ENCODE results near the gene IFNLR1. TPM values are rescaled to one million over a fixed set of nuclear protein-coding genes. Genes with fewer than 3 reads are reported as not detected.

IFNLR1 gene
- total RNA-seq, 1 donor from 2014 or later, result 11.1 TPM

GRCh38 chr1:24180676-24181075 is 6.4 kb downstream of the IFNLR1 start:
- Histone ChIP-seq H3K4me3 (no peak overlapping the region), H3K27ac (no peak overlapping the region), H3K36me3 (no peaks in the 10 kb centered on the region), H3K9me3 (no peaks in the 10 kb centered on the region), H3K27me3 (no peaks in the 10 kb centered on the region), H3K4me1 (no peaks in the 10 kb centered on the region)
- no peak for ATAC-seq
- intact Hi-C loops (cut with DNase I), result no loop called here
- DNase-seq, result no peak
- TF ChIP-seq CTCF (IDR thresholded peaks at IDR 0.05), result no peak

DNA sequence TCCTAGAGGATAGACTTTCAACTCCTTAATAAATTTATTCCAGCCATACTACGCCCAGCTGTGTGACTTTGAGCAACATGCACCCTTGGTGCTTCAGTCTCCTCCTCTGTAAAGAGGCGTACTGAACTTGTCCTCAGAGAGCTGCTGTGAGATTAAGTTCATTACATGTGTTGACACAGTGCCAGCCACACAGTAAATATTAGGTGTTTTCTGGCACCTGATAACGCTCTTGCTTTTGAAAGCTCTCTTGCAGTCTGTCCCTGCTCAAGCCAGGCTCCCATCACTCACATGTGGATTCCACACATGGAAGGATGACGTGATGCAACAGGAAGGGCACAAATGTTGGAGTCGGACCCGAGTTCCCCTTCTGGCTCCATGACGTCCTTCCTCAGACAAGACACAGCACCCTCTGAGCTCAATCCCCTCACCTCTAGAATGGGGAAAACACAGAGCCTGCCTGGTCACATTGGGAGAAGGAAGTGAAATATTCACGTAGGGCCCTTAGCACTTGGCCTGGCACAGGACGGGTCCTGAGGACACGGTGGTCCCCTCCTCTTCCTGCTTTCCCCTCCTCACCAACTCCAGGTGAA is 7.7 kb downstream of the IFNLR1 start:
- no peaks in the 10 kb centered on the region for H3K9me3 ChIP-seq
- intact Hi-C loops (cut with DNase I), result no loop called here
- H3K36me3 ChIP-seq, result no peaks in the 10 kb centered on the region
- no peaks in the 10 kb centered on the region for H3K27me3 ChIP-seq
- TF ChIP-seq CTCF (IDR thresholded peaks at IDR 0.05), result no peak
- DNase-seq (no peak), ATAC-seq (peak; percentile 21)
- H3K4me3 ChIP-seq, result no peak overlapping the region
- no peaks in the 10 kb centered on the region for H3K4me1 ChIP-seq
- no peak overlapping the region for H3K27ac ChIP-seq

DNA sequence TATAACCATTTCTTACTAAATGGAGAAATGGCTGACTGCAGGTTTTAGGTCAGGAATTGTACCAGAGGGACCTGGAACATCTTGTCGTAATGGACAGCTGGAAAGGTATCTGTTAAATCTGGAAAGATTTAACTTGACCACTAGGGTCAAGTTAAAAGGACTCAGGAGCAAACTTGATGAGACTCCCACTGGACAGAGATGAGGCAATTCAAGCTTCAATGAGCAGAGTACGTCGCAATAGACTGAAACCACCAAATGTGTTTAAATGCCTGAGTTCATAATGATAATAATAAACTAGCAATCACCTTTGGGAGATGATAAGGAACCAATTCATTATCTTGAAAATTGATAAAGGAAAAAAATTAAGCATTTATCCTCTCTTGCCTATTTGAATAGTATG is 8.7 kb downstream of the IFNLR1 start:
- Histone ChIP-seq H3K4me3 (no peak overlapping the region), H3K4me1 (no peaks in the 10 kb centered on the region), H3K9me3 (no peaks in the 10 kb centered on the region), H3K27ac (no peak overlapping the region), H3K27me3 (no peaks in the 10 kb centered on the region), H3K36me3 (no peaks in the 10 kb centered on the region)
- TF ChIP-seq CTCF (IDR thresholded peaks at IDR 0.05), result no peak
- ATAC-seq (no peak), DNase-seq (no peak)
- intact Hi-C loops (cut with DNase I), result no loop called here

GRCh38 chr1:24177161-24177560 is 9.9 kb downstream of the IFNLR1 start:
- TF ChIP-seq CTCF (IDR thresholded peaks at IDR 0.05), result no peak
- H3K36me3 ChIP-seq, result no peaks in the 10 kb centered on the region
- H3K4me1 ChIP-seq, result no peaks in the 10 kb centered on the region
- H3K4me3 ChIP-seq, result no peak overlapping the region
- DNase-seq (no peak), ATAC-seq (no peak)
- no peaks in the 10 kb centered on the region for H3K9me3 ChIP-seq
- no peak overlapping the region for H3K27ac ChIP-seq
- no peaks in the 10 kb centered on the region for H3K27me3 ChIP-seq
- intact Hi-C loops (cut with DNase I), result no loop called here

GRCh38 chr1:24175033-24175755 is 11.9 kb downstream of the IFNLR1 start:
- intact Hi-C loops (cut with DNase I), result no loop called here
- DNase-seq (no peak), ATAC-seq (no peak)
- Histone ChIP-seq H3K27me3 (no peaks in the 10 kb centered on the region), H3K27ac (no peak overlapping the region), H3K4me1 (no peaks in the 10 kb centered on the region), H3K36me3 (no peaks in the 10 kb centered on the region), H3K4me3 (no peak overlapping the region), H3K9me3 (no peaks in the 10 kb centered on the region)
- no peak for TF ChIP-seq CTCF (IDR thresholded peaks at IDR 0.05)
